PFSK-1 (cell line): ENCODE data around the gene GATB.

Source experiments
- FOXP2 ChIP-seq: optimal IDR thresholded peaks from 2 replicates; pipeline ENCODE3; 2011; ENCODE audit warnings: borderline replicate concordance, control low read depth, inconsistent platforms; ENCODE audit not compliant: insufficient read depth; ENCODE audit errors: extremely low read length, extremely low read depth
- POLR2AphosphoS5 ChIP-seq: IDR thresholded peaks from 2 replicates; pipeline ENCODE4 v1.6.1; 2012; ENCODE audit warnings: low read depth, mild to moderate bottlenecking, control low read depth, low read length, moderate library complexity
- REST ChIP-seq, 2 experiments: IDR thresholded peaks; 2 replicates each; pipeline versions ENCODE4 v1.6.1 to v1.8.0; 2011 to 2012; ENCODE audit warnings: low read depth in 2 of 2, low read length in 2 of 2, control low read depth in 1 of 2, inconsistent platforms in 1 of 2, mild to moderate bottlenecking in 1 of 2, moderate library complexity in 1 of 2; ENCODE audit not compliant: insufficient read depth in 1 of 2
- SIN3A ChIP-seq: IDR thresholded peaks from 2 replicates; pipeline ENCODE4 v1.6.1; 2012; ENCODE audit warnings: mild to moderate bottlenecking, low read length, moderate library complexity, borderline replicate concordance; ENCODE audit not compliant: insufficient read depth
- TAF1 ChIP-seq: IDR thresholded peaks from 2 replicates; pipeline ENCODE4 v1.6.1; 2012; ENCODE audit warnings: low read length, control low read depth, borderline replicate concordance; ENCODE audit not compliant: insufficient read depth

GATB gene

DNA sequence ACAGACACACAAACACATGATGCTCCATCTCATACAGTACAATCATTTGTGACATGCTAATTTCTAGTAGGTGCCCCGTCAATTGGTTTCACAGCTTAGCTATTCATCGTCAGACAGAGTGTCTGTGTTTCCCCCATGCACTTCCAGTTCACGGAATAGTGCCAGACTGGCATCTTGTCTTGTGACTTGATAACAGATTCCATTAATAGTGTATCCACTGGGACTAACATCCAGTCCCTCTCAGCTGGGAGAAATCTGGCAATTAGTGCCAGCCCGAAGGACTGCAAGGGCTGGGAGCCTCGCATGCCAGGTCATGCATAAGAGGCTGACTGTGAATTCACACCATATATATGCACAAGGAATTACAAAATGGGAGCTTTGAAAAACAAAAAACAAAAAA, 20.2 kb upstream of the GATB start:
- TF ChIP-seq POLR2AphosphoS5 (no peak), REST (IDR thresholded peaks at IDR 0.05; ENCODE audit: insufficient read depth in 1 of 2, low read depth in 2 of 2, low read length in 2 of 2) (no peak), SIN3A (no peak), FOXP2 (no peak)

DNA sequence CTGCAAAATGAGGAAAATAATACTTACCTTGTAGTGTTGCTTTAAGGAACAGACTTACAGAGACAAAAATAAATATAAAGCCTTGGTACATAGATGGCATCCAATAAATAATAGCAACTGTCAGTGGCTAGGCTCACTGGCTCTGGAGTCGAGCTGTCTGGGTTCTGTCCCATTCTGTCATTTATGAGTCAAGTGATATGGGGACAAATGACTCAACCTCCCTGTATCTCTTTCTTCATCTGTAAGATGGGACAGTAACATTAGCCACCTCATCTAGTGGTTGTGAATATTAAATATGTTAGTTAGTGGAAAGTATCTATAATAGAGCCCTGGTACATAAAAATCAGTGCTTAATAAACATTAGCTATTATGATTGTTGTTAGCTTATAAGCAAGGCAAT, 16.7 kb upstream of the GATB start:
- no peak for TF ChIP-seq FOXP2
- TF ChIP-seq POLR2AphosphoS5, result no peak
- TF ChIP-seq REST (IDR thresholded peaks at IDR 0.05; ENCODE audit: insufficient read depth in 1 of 2, low read depth in 2 of 2, low read length in 2 of 2), result no peak
- TF ChIP-seq SIN3A, result no peak
- TF ChIP-seq TAF1, result no peak

GRCh38 chr4:151774324-151774723, 13.5 kb upstream of the GATB start:
- TF ChIP-seq REST (IDR thresholded peaks at IDR 0.05; ENCODE audit: insufficient read depth in 1 of 2, low read depth in 2 of 2, low read length in 2 of 2) (no peak), FOXP2 (no peak), POLR2AphosphoS5 (no peak), TAF1 (no peak), SIN3A (no peak)

GRCh38 chr4:151772274-151772673, 11.5 kb upstream of the GATB start:
- no peak for TF ChIP-seq FOXP2
- TF ChIP-seq POLR2AphosphoS5, result no peak
- no peak for TF ChIP-seq SIN3A
- TF ChIP-seq REST (IDR thresholded peaks at IDR 0.05; ENCODE audit: insufficient read depth in 1 of 2, low read depth in 2 of 2, low read length in 2 of 2), result no peak
- TF ChIP-seq TAF1, result no peak

DNA sequence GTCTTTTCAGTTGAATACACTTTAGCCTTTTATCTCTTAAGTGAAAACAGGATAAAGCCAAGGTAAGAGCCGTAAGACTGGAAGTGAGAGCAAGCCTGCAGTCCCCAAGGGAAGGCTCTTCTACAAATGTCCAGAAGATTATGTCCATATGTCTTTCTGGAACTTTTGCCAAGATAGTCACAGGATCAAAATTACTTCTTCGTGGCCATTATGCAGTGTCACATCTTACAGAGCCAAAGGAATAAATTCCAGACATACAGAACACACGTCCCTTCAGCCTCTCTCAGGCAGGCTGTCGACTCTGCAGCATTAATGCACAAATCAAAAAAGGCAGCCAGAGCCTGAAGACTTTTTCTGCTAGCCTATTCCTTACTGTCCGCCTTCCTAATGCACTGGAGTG, 10.9 kb upstream of the GATB start:
- no peak for TF ChIP-seq POLR2AphosphoS5
- no peak for TF ChIP-seq SIN3A
- no peak for TF ChIP-seq REST (IDR thresholded peaks at IDR 0.05; ENCODE audit: insufficient read depth in 1 of 2, low read depth in 2 of 2, low read length in 2 of 2)
